Activated CD4-positive, alpha-beta T cell treated with anti-CD3 and anti-CD28 coated beads for 4 hours (primary cell): Measurements from ENCODE around the gene UHRF1.

ENCODE experiments used
- DNase-seq, 2 donors: peaks; one replicate each; pipeline ENCODE4 v3.0.0-alpha.2; 2020

Gene UHRF1

GRCh38 chr19:4991996-4992698 lies 82.8 kb downstream of the UHRF1 start:
- no peak for DNase-seq

- no peak for DNase-seq
Measured at GRCh38 chr19:4993683-4994082, 84.4 kb downstream of the UHRF1 start.

GRCh38 chr19:4996701-4997100 lies 87.4 kb downstream of the UHRF1 start:
- DNase-seq: no peak

GRCh38 chr19:4997297-4997696 lies 88.0 kb downstream of the UHRF1 start:
- DNase-seq: no peak

- no peak for DNase-seq
Measured at GRCh38 chr19:5000120-5000611, 90.9 kb downstream of the UHRF1 start.

GRCh38 chr19:5001615-5002014 lies 92.3 kb downstream of the UHRF1 start:
- DNase-seq: peak; percentile 11 to 28

GRCh38 chr19:5002143-5002542 lies 92.8 kb downstream of the UHRF1 start:
- DNase-seq: no peak

- DNase-seq: no peak
Measured at GRCh38 chr19:5003781-5004180, 94.5 kb downstream of the UHRF1 start.

- DNase-seq: no peak
Measured at GRCh38 chr19:5005096-5005495, 95.8 kb downstream of the UHRF1 start.

- DNase-seq: no peak
Measured at GRCh38 chr19:5006201-5006600, 96.9 kb downstream of the UHRF1 start.

- DNase-seq: no peak
Measured at GRCh38 chr19:5006821-5007220, 97.5 kb downstream of the UHRF1 start.
